Prostate gland (tissue), 2 donors: Measurements from ENCODE around the gene SMYD3.

Source experiments
- CTCF ChIP-seq, 4 experiments: fragments of 200-600 bp in 2 of 4; fragments of 450-650 bp in 2 of 4; sonication (generic) in 2 of 4; IDR thresholded peaks; 1 replicate in 3 of 4; 2 replicates in 1 of 4; pipeline ENCODE4 v1.5.1; 2016 to 2019; ENCODE audit warnings: antibody characterized with exemption in 4 of 4, mild to moderate bottlenecking in 2 of 4, moderate library complexity in 2 of 4
- POLR2A ChIP-seq: fragments of 450-650 bp; IDR thresholded peaks from one replicate; pipeline ENCODE4 v1.6.1; 2016; ENCODE audit warnings: antibody characterized with exemption, mild to moderate bottlenecking
- POLR2AphosphoS5 ChIP-seq: sonication (generic); formaldehyde crosslinking; IDR thresholded peaks from one replicate; pipeline ENCODE4 v1.6.1; 2017; ENCODE audit warnings: antibody characterized with exemption

- TF ChIP-seq CTCF (IDR thresholded peaks at IDR 0.05) (no peak), POLR2AphosphoS5 (no peak), POLR2A (no peak)
Observed at GRCh38 chr1:246364415-246364941, 142.6 kb downstream of the SMYD3 start.
